PC-3 (cell line): ENCODE data around the gene UNC13A. TPM values are rescaled to one million over a fixed set of nuclear protein-coding genes. Genes with fewer than 3 reads are reported as not detected.

Experiments used
- ATAC-seq: fragments of 200-7000 bp; cut with Tn5 transposase; 2 replicates; pipeline ENCODE4 v1.9.1; 2020; ENCODE audit warnings: mild to moderate bottlenecking, moderate library complexity
- BruUV-seq: library from RNA; stranded (reverse); fragments of 400-500 nt; replicated peaks from 2 replicates; lab custom pipeline; 2021; lab: Mats Ljungman, UMichigan
- CTCF ChIA-PET: fragments of 300-600 bp; sonication (Branson Sonifier 250); formaldehyde crosslinking; loops from one replicate; lab custom pipeline; 2022; ENCODE audit warnings: antibody characterized with exemption; lab: Charles Lee
- POLR2A ChIA-PET: fragments of 300-600 bp; sonication (Branson Sonifier 250); formaldehyde crosslinking; loops from one replicate; lab custom pipeline; 2022; ENCODE audit warnings: antibody characterized with exemption; ENCODE audit not compliant: unreplicated experiment; lab: Charles Lee
- DNase-seq: peaks from one replicate; pipeline ENCODE4 v3.0.0-alpha.2; 2015
- H2AFZ ChIP-seq: fragments of 300-600 bp; sonication (generic); 2 replicates; pipeline ENCODE4 v1.6.0; 2016; ENCODE audit warnings: antibody characterized with exemption, low read length
- H3F3A ChIP-seq: fragments of 300-600 bp; sonication (generic); one replicate; pipeline ENCODE4 v1.6.0; 2017; ENCODE audit warnings: antibody characterized with exemption, low read length, control low read depth, mild to moderate bottlenecking; ENCODE audit not compliant: unreplicated experiment
- H3K27ac ChIP-seq: fragments of 300-600 bp; sonication (generic); 2 replicates; pipeline ENCODE4 v1.5.1; 2016; ENCODE audit warnings: mild to moderate bottlenecking, low read length
- H3K27me3 ChIP-seq: fragments of 300-600 bp; sonication (generic); 2 replicates; pipeline ENCODE4 v1.6.1; 2016; ENCODE audit warnings: low read length, mixed read lengths
- H3K36me3 ChIP-seq: fragments of 300-600 bp; sonication (generic); 2 replicates; pipeline ENCODE4 v1.6.1; 2016; ENCODE audit warnings: low read depth, mixed run types, low read length, mixed read lengths
- H3K4me1 ChIP-seq: fragments of 300-600 bp; sonication (generic); 2 replicates; pipeline ENCODE4 v1.5.1; 2016; ENCODE audit warnings: low read length; ENCODE audit not compliant: insufficient read depth
- H3K4me2 ChIP-seq: fragments of 300-600 bp; sonication (generic); 2 replicates; pipeline ENCODE4 v1.6.0; 2016; ENCODE audit warnings: low read length
- H3K4me3 ChIP-seq: fragments of 300-600 bp; sonication (generic); 2 replicates; pipeline ENCODE4 v1.5.1; 2016; ENCODE audit warnings: mild to moderate bottlenecking, low read length, mixed read lengths
- H3K79me2 ChIP-seq: fragments of 300-600 bp; sonication (generic); 2 replicates; pipeline ENCODE4 v1.6.1; 2017; ENCODE audit warnings: low read length, mixed read lengths
- H3K9ac ChIP-seq: fragments of 300-600 bp; sonication (generic); 2 replicates; pipeline ENCODE4 v1.6.0; 2016; ENCODE audit warnings: mild to moderate bottlenecking, low read length
- H3K9me2 ChIP-seq: fragments of 300-600 bp; sonication (generic); replicated peaks from 2 replicates; pipeline ENCODE4 v1.6.1; 2016; ENCODE audit warnings: mixed run types, low read length, mixed read lengths
- H3K9me3 ChIP-seq: fragments of 300-600 bp; sonication (generic); 2 replicates; pipeline ENCODE4 v1.6.1; 2016; ENCODE audit warnings: low read length, mixed read lengths
- H4K20me1 ChIP-seq: fragments of 300-600 bp; sonication (generic); 2 replicates; pipeline ENCODE4 v1.6.1; 2016; ENCODE audit warnings: low read length, mixed read lengths
- CTCF ChIP-seq: fragments of 300-600 bp; sonication (generic); conservative IDR thresholded peaks from 2 replicates; pipeline ENCODE4 v1.5.1; 2017; ENCODE audit warnings: antibody characterized with exemption, low read depth, mild to moderate bottlenecking, low read length
- EZH2 ChIP-seq: fragments of 300-600 bp; sonication (generic); IDR thresholded peaks from one replicate; pipeline ENCODE4 v1.6.1; 2017; ENCODE audit warnings: antibody characterized with exemption, mild to moderate bottlenecking, low read length; ENCODE audit not compliant: unreplicated experiment
- EZH2phosphoT487 ChIP-seq: fragments of 300-600 bp; sonication (generic); IDR thresholded peaks from 2 replicates; pipeline ENCODE4 v1.6.1; 2018; ENCODE audit warnings: mild to moderate bottlenecking, antibody characterized with exemption, low read length, borderline replicate concordance
- intact Hi-C: fragments of 100-400 bp; cut with micrococcal nuclease; formaldehyde crosslinking; loops from 2 replicates; pipeline ENCODE4 v1.9.0; 2023
- total RNA-seq: library from RNA; depleted of rRNA; stranded (reverse); fragments of >200 nt; gene quantifications from 2 replicates; pipeline ENCODE4 v1.2.3, GENCODE V29; 2014

The UNC13A gene
- total RNA-seq, 1 experiment from 2014 or later: not detected

GRCh38 chr19:17688853-17689595 lies 870 bp upstream of the UNC13A start:
- H3K27me3 ChIP-seq: peaks cover 25% of the 10 kb centered on the region
- ChIA-PET POLR2A (no interaction called here), CTCF (no interaction called here)
- H4K20me1 ChIP-seq: no peaks in the 10 kb centered on the region
- no peaks in the 10 kb centered on the region for H3K79me2 ChIP-seq
- H3K27ac ChIP-seq: no peak overlapping the region
- intact Hi-C loops: no loop called here
- H3F3A ChIP-seq: no peaks in the 10 kb centered on the region
- DNase-seq: no peak
- no peaks in the 10 kb centered on the region for H3K36me3 ChIP-seq
- TF ChIP-seq EZH2 (no peak), EZH2phosphoT487 (no peak), CTCF (no peak)
- H3K4me3 ChIP-seq: no peak overlapping the region
- no peak for ATAC-seq
- no peak overlapping the region for H3K4me2 ChIP-seq
- H2AFZ ChIP-seq: no peak overlapping the region
- no peak overlapping the region for H3K9ac ChIP-seq
- H3K9me3 ChIP-seq: no peaks in the 10 kb centered on the region
- H3K9me2 ChIP-seq: no peaks in the 10 kb centered on the region
- no TSS peak for BruUV-seq
- peaks cover 14% of the 10 kb centered on the region for H3K4me1 ChIP-seq

GRCh38 chr19:17687141-17687856 lies 855 bp downstream of the UNC13A start:
- TF ChIP-seq CTCF (no peak), EZH2 (no peak), EZH2phosphoT487 (no peak)
- POLR2A ChIA-PET: no interaction called here
- Histone ChIP-seq H3K4me2 (peak overlapping the region; percentile 85), H3K79me2 (no peaks in the 10 kb centered on the region), H3F3A (no peaks in the 10 kb centered on the region), H3K9me3 (no peaks in the 10 kb centered on the region), H4K20me1 (no peaks in the 10 kb centered on the region), H3K4me1 (peaks cover 14% of the 10 kb centered on the region), H2AFZ (no peak overlapping the region), H3K36me3 (no peaks in the 10 kb centered on the region), H3K27me3 (peaks cover 25% of the 10 kb centered on the region), H3K27ac (no peak overlapping the region), H3K9ac (no peak overlapping the region), H3K4me3 (peak overlapping the region; percentile 62; the same call in 1 of the 2 replicates), H3K9me2 (no peaks in the 10 kb centered on the region)
- CTCF ChIA-PET: interaction anchor here (0.8 kb wide), 1 partner anchor 16 kb away, joined by 3 read pairs; no protein-coding TSS in a partner anchor
- intact Hi-C loops: no loop called here
- no TSS peak for BruUV-seq
- DNase-seq (no peak), ATAC-seq (0 out of 2 replicates have a peak, but pooled peaks have one; percentile 10)
